ENCODE data around the gene FRMD1. TPM values are rescaled to one million over a fixed set of nuclear protein-coding genes. Genes with fewer than 3 reads are reported as not detected.

Gene FRMD1
- total RNA-seq = 10 to 100 TPM; 35.4 to 86.4 (median 47.7) TPM

DNA sequence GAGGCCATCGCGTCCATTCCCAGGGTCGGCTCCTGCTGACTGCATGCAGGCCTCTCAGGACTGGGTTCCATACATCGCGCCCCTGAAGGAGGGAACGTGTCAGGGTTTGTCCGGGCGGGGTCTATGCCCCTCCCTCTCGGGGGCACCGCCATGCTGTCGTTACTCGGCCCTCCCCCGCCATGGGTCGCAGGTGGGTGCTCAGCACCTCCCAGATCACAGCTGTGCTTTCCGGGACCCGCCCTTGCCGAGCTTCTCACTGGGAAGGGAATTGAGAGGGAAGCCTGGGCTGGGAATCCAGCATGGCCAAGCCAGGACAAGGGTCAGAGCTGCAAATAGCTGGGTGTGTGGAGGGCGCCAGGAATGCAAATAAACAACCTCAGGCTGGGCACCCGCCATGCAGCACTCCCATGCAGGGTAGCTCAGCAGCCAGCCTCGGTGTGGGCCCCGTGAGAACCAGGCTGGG is at the start of gene FRMD1:
Gene FRMD1 (minus strand): TSS at position 270 of the 463 bp plus-strand sequence. CDS start 118 bp downstream, at position 152.
- TF ChIP-seq POLR2A (IDR thresholded peaks at IDR 0.05) = peak; percentile 44
- peak in 2 of 3 donors; percentile 39 to 59 for TF ChIP-seq POLR2AphosphoS5 (IDR thresholded peaks at IDR 0.05)
- TF ChIP-seq, protein P1, sequence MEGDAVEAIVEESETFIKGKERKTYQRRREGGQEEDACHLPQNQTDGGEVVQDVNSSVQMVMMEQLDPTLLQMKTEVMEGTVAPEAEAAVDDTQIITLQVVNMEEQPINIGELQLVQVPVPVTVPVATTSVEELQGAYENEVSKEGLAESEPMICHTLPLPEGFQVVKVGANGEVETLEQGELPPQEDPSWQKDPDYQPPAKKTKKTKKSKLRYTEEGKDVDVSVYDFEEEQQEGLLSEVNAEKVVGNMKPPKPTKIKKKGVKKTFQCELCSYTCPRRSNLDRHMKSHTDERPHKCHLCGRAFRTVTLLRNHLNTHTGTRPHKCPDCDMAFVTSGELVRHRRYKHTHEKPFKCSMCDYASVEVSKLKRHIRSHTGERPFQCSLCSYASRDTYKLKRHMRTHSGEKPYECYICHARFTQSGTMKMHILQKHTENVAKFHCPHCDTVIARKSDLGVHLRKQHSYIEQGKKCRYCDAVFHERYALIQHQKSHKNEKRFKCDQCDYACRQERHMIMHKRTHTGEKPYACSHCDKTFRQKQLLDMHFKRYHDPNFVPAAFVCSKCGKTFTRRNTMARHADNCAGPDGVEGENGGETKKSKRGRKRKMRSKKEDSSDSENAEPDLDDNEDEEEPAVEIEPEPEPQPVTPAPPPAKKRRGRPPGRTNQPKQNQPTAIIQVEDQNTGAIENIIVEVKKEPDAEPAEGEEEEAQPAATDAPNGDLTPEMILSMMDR (IDR thresholded peaks at IDR 0.05) = no peak
- no peak for TF ChIP-seq EP300 (IDR thresholded peaks at IDR 0.05; ENCODE audit: low read depth)
- no peaks in the 10 kb centered on the region for H3K36me3 ChIP-seq
- intact Hi-C loops (cut with DNase I; ENCODE audit: low total_unique reads) = no loop called here
- peaks cover 6 to 33% (median 19%) of the 10 kb centered on the region in 4 donors for H3K4me1 ChIP-seq
- in situ Hi-C loops (cut with MboI; ENCODE audit: low pct_ligation_motif_present in 1 of 4, low pct_unique_long_range_greater_than_20kb in 1 of 4, low sequenced_read_pairs in 3 of 4) = no loop called here
- H3K4me3 ChIP-seq = peak within 1 kb of the TSS in 3 of 4 donors; percentile 8 to 40 (median 31)
- H3K27ac ChIP-seq = peak within 1 kb of the TSS; percentile 70 to 82 (median 78)
- 62% methylated on average over 21 of the region's 21 CpGs; no CpG with 5 or more reads in 1 of the 2 donors for WGBS, 2 donors (ENCODE audit: low coverage in 1 of 2)
- H3K9me3 ChIP-seq = no peaks in the 10 kb centered on the region
- peak; percentile 88 for DNase-seq
- no peaks in the 10 kb centered on the region for H3K27me3 ChIP-seq

DNA sequence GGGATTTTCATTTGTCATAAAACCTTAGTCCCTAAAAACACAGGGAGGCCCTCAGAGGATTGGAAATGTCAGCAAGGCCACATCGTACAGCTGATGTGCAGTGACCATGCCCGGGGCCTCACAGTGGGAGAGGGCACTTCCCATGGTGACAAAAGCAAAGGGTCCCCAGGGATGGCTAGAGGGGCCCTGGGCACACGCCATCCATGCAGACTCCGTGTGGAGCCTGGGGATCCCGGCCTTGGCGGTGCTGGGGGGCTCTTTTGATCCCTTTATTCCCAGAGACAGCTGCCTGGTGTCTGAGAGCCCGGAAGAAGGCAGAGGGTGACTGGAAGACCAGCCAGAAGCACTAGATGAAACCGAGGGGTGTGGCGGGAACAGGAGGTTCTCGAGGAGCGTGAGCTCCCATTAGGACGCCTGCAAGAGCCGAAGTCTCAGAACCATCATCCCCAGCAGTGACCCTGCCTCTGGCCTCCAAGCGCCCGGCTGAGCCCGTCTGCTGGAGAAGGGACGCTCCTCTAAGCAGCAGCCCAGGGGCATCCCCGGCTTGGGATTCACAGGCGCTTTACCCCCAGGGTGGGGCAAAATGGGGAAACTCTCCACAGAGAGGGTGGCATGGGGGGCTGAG is 49.1 kb upstream of the FRMD1 start:
- in situ Hi-C loops (cut with MboI; ENCODE audit: low pct_ligation_motif_present in 1 of 4, low pct_unique_long_range_greater_than_20kb in 1 of 4, low sequenced_read_pairs in 3 of 4) = no loop called here
- H3K36me3 ChIP-seq = no peaks in the 10 kb centered on the region
- intact Hi-C loops (cut with DNase I; ENCODE audit: low total_unique reads) = no loop called here
- H3K9me3 ChIP-seq = no peaks in the 10 kb centered on the region
- WGBS, 2 donors (ENCODE audit: low coverage in 1 of 2) = 86% methylated on average over 19 of the region's 19 CpGs; no CpG with 5 or more reads in 1 of the 2 donors
- TF ChIP-seq EP300 (IDR thresholded peaks at IDR 0.05; ENCODE audit: low read depth) (no peak), POLR2AphosphoS5 (IDR thresholded peaks at IDR 0.05) (no peak), POLR2A (IDR thresholded peaks at IDR 0.05) (no peak)
- TF ChIP-seq, protein P1 (IDR thresholded peaks at IDR 0.05) = no peak
- no peaks in the 10 kb centered on the region for H3K27me3 ChIP-seq
- H3K4me3 ChIP-seq = no peak overlapping the region
- peaks cover 0 to 3% (median 0%) of the 10 kb centered on the region in 4 donors for H3K4me1 ChIP-seq
- H3K27ac ChIP-seq = no peak overlapping the region
- no peak for DNase-seq

DNA sequence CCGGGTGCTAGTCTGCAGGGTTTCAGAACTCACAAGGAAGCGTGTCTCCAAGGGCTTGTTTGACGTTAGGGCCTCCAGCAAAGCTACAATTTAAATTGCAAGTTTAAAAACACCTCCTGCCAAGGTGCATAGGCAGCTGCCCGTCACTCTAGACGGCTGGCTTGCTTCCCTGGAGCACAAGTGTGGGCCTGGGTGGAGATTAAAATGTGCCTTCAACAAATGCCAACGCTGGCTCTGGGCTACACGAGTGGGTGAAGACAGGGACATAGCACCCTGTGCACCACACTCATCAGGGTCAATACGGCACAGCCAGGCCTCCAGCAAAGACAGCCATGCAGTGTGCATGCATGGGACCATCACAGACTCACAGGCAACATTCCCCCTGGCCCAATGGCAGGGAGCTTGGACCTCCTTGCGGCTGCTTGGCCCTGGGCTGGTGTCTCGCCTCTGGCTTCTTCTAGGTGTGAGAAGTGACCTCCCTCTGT is 48.4 kb upstream of the FRMD1 start:
- no peak for DNase-seq
- no peaks in the 10 kb centered on the region for H3K9me3 ChIP-seq
- no peak overlapping the region for H3K27ac ChIP-seq
- no peaks in the 10 kb centered on the region for H3K27me3 ChIP-seq
- 78% methylated on average over 8 of the region's 10 CpGs; no CpG with 5 or more reads in 1 of the 2 donors for WGBS, 2 donors (ENCODE audit: low coverage in 1 of 2)
- no peak overlapping the region for H3K4me3 ChIP-seq
- TF ChIP-seq EP300 (IDR thresholded peaks at IDR 0.05; ENCODE audit: low read depth) = no peak
- no peak for TF ChIP-seq POLR2A (IDR thresholded peaks at IDR 0.05)
- TF ChIP-seq, protein P1 (IDR thresholded peaks at IDR 0.05) = no peak
- TF ChIP-seq POLR2AphosphoS5 (IDR thresholded peaks at IDR 0.05) = no peak
- intact Hi-C loops (cut with DNase I; ENCODE audit: low total_unique reads) = no loop called here
- peaks cover 0 to under 1% (median 0%) of the 10 kb centered on the region in 4 donors for H3K4me1 ChIP-seq
- in situ Hi-C loops (cut with MboI; ENCODE audit: low pct_ligation_motif_present in 1 of 4, low pct_unique_long_range_greater_than_20kb in 1 of 4, low sequenced_read_pairs in 3 of 4) = no loop called here
- no peaks in the 10 kb centered on the region for H3K36me3 ChIP-seq

DNA sequence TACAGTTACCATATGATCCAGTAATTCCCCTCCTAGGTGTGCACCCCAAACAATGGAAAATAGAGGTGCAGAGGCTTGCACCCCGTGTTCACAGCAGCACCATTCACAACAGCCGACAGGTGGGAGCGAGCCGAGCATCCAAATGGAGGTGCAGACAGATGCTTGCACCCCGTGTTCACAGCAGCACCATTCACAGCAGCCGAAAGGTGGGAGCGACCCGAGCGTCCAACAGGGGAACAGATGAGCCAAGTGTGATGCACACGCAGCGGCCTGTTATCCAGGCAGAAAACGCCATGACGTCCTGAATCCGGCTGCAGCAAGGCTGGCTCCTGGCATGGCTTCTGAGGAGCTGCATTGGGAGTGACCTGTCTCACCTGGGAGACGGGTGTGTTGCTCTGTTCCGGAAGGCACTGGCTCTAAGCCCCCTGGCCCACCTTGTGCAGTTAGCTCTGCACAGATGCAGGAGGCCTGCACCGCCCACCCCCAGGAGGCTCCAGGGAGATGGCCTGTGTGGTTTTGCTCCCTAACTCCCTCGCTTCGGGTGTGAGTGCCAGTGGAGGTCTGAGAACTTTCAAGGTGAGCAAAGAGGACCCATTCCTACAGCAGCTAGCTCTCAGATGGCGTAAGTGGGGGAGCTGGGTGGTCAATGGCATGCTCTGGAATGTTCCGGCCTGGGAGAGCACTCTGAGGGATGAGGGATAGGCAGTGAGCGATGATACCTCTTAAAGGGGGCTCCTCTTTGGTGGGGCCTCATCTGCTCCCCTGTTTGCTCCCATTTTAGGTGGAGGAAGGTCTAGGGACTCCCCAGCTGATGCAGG is 47.8 kb upstream of the FRMD1 start:
- Histone ChIP-seq H3K36me3 (no peaks in the 10 kb centered on the region), H3K27ac (no peak overlapping the region), H3K9me3 (no peaks in the 10 kb centered on the region), H3K27me3 (no peaks in the 10 kb centered on the region), H3K4me1 (no peaks in the 10 kb centered on the region), H3K4me3 (no peak overlapping the region)
- intact Hi-C loops (cut with DNase I; ENCODE audit: low total_unique reads) (no loop called here), in situ Hi-C loops (cut with MboI; ENCODE audit: low pct_ligation_motif_present in 1 of 4, low pct_unique_long_range_greater_than_20kb in 1 of 4, low sequenced_read_pairs in 3 of 4) (no loop called here)
- WGBS, 2 donors (ENCODE audit: low coverage in 1 of 2) = 89 to 100% methylated on average over 1 to 22 of the region's 22 CpGs
- TF ChIP-seq POLR2AphosphoS5 (IDR thresholded peaks at IDR 0.05) (no peak), POLR2A (IDR thresholded peaks at IDR 0.05) (no peak)
- TF ChIP-seq, protein P1 (IDR thresholded peaks at IDR 0.05) = no peak
- no peak for DNase-seq

Measured in transverse colon (tissue), 4 donors.